Endothelial cell of umbilical vein (primary cell): ENCODE data around the gene PRSS21. TPM values are rescaled to one million over a fixed set of nuclear protein-coding genes. Genes with fewer than 3 reads are reported as not detected.

Experiments used
- BruUV-seq: library from RNA; stranded (reverse); fragments of 400-500 nt; replicated peaks from 2 replicates; lab custom pipeline; 2021; lab: Mats Ljungman, UMichigan
- CTCF ChIA-PET: fragments of 300-600, 350-600 bp; sonication (Branson Sonifier 250); formaldehyde crosslinking; loops from one replicate; lab custom pipeline; 2021; ENCODE audit warnings: antibody characterized with exemption, inconsistent platforms; lab: Charles Lee
- POLR2A ChIA-PET: fragments of 300-600, 350-600 bp; sonication (Branson Sonifier 250); formaldehyde crosslinking; loops from one replicate; lab custom pipeline; 2021; ENCODE audit warnings: antibody characterized with exemption, inconsistent platforms; lab: Charles Lee
- DNase-seq: peaks from one replicate; pipeline ENCODE4 v3.0.0-alpha.2; 2011; ENCODE audit warnings: low read depth, low spot score
- FAIRE-seq: peaks from 2 replicates; lab custom pipeline; 2011; peaks lifted over from hg19 to GRCh38; lab: Jason Lieb, UNC
- H2AFZ ChIP-seq: 2 replicates; pipeline ENCODE4 v1.6.0; 2012; ENCODE audit warnings: low read depth, low read length, control low read depth, inconsistent platforms
- H3K27ac ChIP-seq: 2 replicates; pipeline ENCODE4 v1.5.1; 2011; ENCODE audit warnings: low read depth, mild to moderate bottlenecking, control low read depth, low read length, moderate library complexity; ENCODE audit not compliant: insufficient read depth
- H3K27me3 ChIP-seq, 2 experiments: 2 replicates each; pipeline versions ENCODE4 v1.6.0 to v1.6.1; 2011; ENCODE audit warnings: low read length in 2 of 2, mixed read lengths in 1 of 2; ENCODE audit not compliant: control insufficient read depth in 2 of 2, insufficient read depth in 2 of 2
- H3K36me3 ChIP-seq, 2 experiments: 2 replicates in 1 of 2; 3 replicates in 1 of 2; pipeline ENCODE4 v1.5.1; 2011; ENCODE audit warnings: low read length in 2 of 2, mild to moderate bottlenecking in 1 of 2, moderate library complexity in 1 of 2; ENCODE audit not compliant: control insufficient read depth in 2 of 2, insufficient read depth in 2 of 2; ENCODE audit errors: extremely low read depth in 1 of 2
- H3K4me1 ChIP-seq: 3 replicates; pipeline ENCODE4 v1.5.1; 2011; ENCODE audit warnings: mild to moderate bottlenecking, low read length; ENCODE audit not compliant: control insufficient read depth, insufficient read depth; ENCODE audit errors: extremely low read depth
- H3K4me2 ChIP-seq: 2 replicates; pipeline ENCODE4 v1.6.1; 2011; ENCODE audit warnings: low read length, control low read depth, mixed read lengths; ENCODE audit not compliant: insufficient read depth
- H3K4me3 ChIP-seq, 3 experiments: fragments of 200-600 bp in 1 of 3; sonication (generic), shearing (Covaris generic) in 1 of 3; replicated peaks in 1 of 3; 2 replicates each; pipeline ENCODE4 v1.5.1; 2011 to 2016; ENCODE audit warnings: control low read depth in 3 of 3, low read length in 3 of 3, mild to moderate bottlenecking in 2 of 3, inconsistent platforms in 1 of 3, low read depth in 1 of 3, moderate library complexity in 1 of 3; ENCODE audit not compliant: insufficient read depth in 1 of 3
- H3K79me2 ChIP-seq: 2 replicates; pipeline ENCODE4 v1.6.0; 2012; ENCODE audit warnings: low read length, inconsistent platforms; ENCODE audit not compliant: control insufficient read depth, insufficient read depth
- H3K9ac ChIP-seq: replicated peaks from 2 replicates; pipeline ENCODE3; 2011; ENCODE audit warnings: low read length, control low read depth; ENCODE audit not compliant: insufficient read depth; ENCODE audit errors: extremely low read depth
- H3K9me1 ChIP-seq: replicated peaks from 3 replicates; pipeline ENCODE4 v1.6.0; 2011; ENCODE audit warnings: mild to moderate bottlenecking, low read length; ENCODE audit not compliant: control insufficient read depth, insufficient read depth; ENCODE audit errors: extremely low read depth
- H3K9me3 ChIP-seq: replicated peaks from 2 replicates; pipeline ENCODE4 v1.5.1; 2012; ENCODE audit warnings: low read length, inconsistent platforms; ENCODE audit not compliant: control insufficient read depth, insufficient read depth
- H4K20me1 ChIP-seq: replicated peaks from 2 replicates; pipeline ENCODE3; 2011; ENCODE audit warnings: mild to moderate bottlenecking, low read length; ENCODE audit not compliant: control insufficient read depth, insufficient read depth; ENCODE audit errors: extremely low read depth
- EZH2 ChIP-seq: IDR thresholded peaks from 2 replicates; pipeline ENCODE4 v1.6.1; 2012; ENCODE audit warnings: borderline replicate concordance, low read depth, mild to moderate bottlenecking, moderate library complexity, low read length, inconsistent platforms; ENCODE audit not compliant: severe bottlenecking
- FOS ChIP-seq: IDR thresholded peaks from 2 replicates; pipeline ENCODE4 v1.6.1; 2011; ENCODE audit warnings: mild to moderate bottlenecking, low read length, moderate library complexity, borderline replicate concordance; ENCODE audit not compliant: insufficient read depth
- GATA2 ChIP-seq: IDR thresholded peaks from 2 replicates; pipeline ENCODE4 v1.7.0; 2011; ENCODE audit warnings: low read depth, mild to moderate bottlenecking, moderate library complexity, mixed read lengths, low read length; ENCODE audit not compliant: insufficient read length, insufficient read depth
- JUN ChIP-seq: IDR thresholded peaks from 2 replicates; pipeline ENCODE4 v1.6.1; 2011; ENCODE audit warnings: borderline replicate concordance, low read depth; ENCODE audit not compliant: insufficient read length, insufficient read depth
- MYC ChIP-seq: IDR thresholded peaks from one replicate; pipeline ENCODE4 v1.6.1; 2011; ENCODE audit warnings: mild to moderate bottlenecking, low read depth, low read length
- POLR2A ChIP-seq: IDR thresholded peaks from 2 replicates; pipeline ENCODE4 v1.6.1; 2012; ENCODE audit warnings: low read depth, mild to moderate bottlenecking, control low read depth, low read length
- POLR2AphosphoS5 ChIP-seq: IDR thresholded peaks from 2 replicates; pipeline ENCODE4 v1.6.1; 2012; ENCODE audit warnings: low read depth, mild to moderate bottlenecking, control low read depth, low read length, moderate library complexity; ENCODE audit not compliant: insufficient read depth
- dilution Hi-C: fragments of 300-500 bp; cut with MboI; formaldehyde crosslinking; loops from one replicate; pipeline ENCODE4 v1.15.0; 2019; ENCODE audit warnings: low sequenced_read_pairs; ENCODE audit not compliant: extremely low pct_ligation_motif_present
- intact Hi-C: fragments of 100-400 bp; cut with micrococcal nuclease; formaldehyde crosslinking; loops from one replicate; pipeline ENCODE4 v1.10.0; 2022
- polyA plus RNA-seq, 4 experiments: library from polyadenylated mRNA; depleted of rRNA in 3 of 4; stranded (reverse) in 3 of 4; unstranded in 1 of 4; fragments of >200 nt; gene quantifications; 2 replicates each; pipeline versions ENCODE4 v1.2.1 to v1.2.3, GENCODE V29; 2011 to 2012; ENCODE audit warnings: missing spikeins in 1 of 4
- total RNA-seq: library from RNA; stranded (reverse); gene quantifications from 2 replicates; pipeline ENCODE4 v1.2.3, GENCODE V29; 2021
- TF ChIP-seq, protein P1 (sequence below), 2 donors: IDR thresholded peaks; 1 replicate in 1 of 2; 2 replicates in 1 of 2; pipeline ENCODE4 v1.5.1; 2011; ENCODE audit warnings: low read length in 2 of 2, mild to moderate bottlenecking in 2 of 2, moderate library complexity in 2 of 2, control low read depth in 1 of 2, inconsistent platforms in 1 of 2, low read depth in 1 of 2; ENCODE audit not compliant: insufficient read depth in 1 of 2; ENCODE audit errors: extremely low read depth in 1 of 2
- TF ChIP-seq, protein P2 (sequence below): IDR thresholded peaks from 2 replicates; pipeline ENCODE4 v1.6.1; 2011; ENCODE audit not compliant: insufficient read depth, insufficient read length

PRSS21 gene
- total and polyA plus RNA-seq, 2 donors (not counting 3 experiments of a cell fraction or from before 2014, with no cell fraction given) = 0.28 TPM; not detected in 1

- Histone ChIP-seq H2AFZ (no peak overlapping the region), H3K36me3 (no peaks in the 10 kb centered on the region), H3K27me3 (no peaks in the 10 kb centered on the region), H3K79me2 (no peaks in the 10 kb centered on the region), H3K4me3 (no peak overlapping the region), H3K4me2 (no peak overlapping the region), H4K20me1 (no peaks in the 10 kb centered on the region), H3K4me1 (peaks cover 12% of the 10 kb centered on the region), H3K27ac (no peak overlapping the region), H3K9me1 (no peaks in the 10 kb centered on the region), H3K9me3 (no peaks in the 10 kb centered on the region), H3K9ac (no peak overlapping the region)
- ChIA-PET POLR2A (no interaction called here), CTCF (interaction anchor here (1.0 to 6.4 kb wide), 3 partner anchors 10 to 84 kb away, joined by 4 to 372 read pairs (median 5); no protein-coding TSS in a partner anchor)
- no peak for FAIRE-seq
- dilution Hi-C loops (no loop called here), intact Hi-C loops (no loop called here)
- BruUV-seq = no TSS peak
- no peak for TF ChIP-seq FOS
- TF ChIP-seq, protein P1, sequence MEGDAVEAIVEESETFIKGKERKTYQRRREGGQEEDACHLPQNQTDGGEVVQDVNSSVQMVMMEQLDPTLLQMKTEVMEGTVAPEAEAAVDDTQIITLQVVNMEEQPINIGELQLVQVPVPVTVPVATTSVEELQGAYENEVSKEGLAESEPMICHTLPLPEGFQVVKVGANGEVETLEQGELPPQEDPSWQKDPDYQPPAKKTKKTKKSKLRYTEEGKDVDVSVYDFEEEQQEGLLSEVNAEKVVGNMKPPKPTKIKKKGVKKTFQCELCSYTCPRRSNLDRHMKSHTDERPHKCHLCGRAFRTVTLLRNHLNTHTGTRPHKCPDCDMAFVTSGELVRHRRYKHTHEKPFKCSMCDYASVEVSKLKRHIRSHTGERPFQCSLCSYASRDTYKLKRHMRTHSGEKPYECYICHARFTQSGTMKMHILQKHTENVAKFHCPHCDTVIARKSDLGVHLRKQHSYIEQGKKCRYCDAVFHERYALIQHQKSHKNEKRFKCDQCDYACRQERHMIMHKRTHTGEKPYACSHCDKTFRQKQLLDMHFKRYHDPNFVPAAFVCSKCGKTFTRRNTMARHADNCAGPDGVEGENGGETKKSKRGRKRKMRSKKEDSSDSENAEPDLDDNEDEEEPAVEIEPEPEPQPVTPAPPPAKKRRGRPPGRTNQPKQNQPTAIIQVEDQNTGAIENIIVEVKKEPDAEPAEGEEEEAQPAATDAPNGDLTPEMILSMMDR (IDR thresholded peaks at IDR 0.05; ENCODE audit: extremely low read depth in 1 of 2, insufficient read depth in 1 of 2, low read depth in 1 of 2, low read length in 2 of 2) = no peak
- DNase-seq = no peak
Measured at GRCh38 chr16:2843526-2843925, 26.5 kb downstream of the PRSS21 start.

DNA sequence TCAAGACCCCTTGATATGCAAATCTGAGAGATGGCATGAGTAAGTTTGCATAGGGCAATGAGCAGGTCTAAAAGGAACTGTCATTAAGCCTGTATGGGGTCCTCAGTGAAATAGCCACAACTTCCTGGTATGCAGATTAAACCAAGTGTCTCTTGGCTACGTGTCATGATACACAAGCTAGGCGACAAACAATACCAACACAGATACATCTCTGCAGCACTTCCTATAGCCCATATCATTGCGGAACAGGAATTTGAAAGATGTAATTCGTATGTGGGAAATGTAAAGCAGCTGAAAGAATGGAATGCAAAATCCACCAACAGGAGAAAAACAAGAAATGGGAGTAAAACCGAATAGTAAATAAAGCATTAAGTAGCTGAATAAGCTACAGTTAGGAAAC lies 28.1 kb downstream of the PRSS21 start:
- H3K27ac ChIP-seq = no peak overlapping the region
- CTCF ChIA-PET = interaction anchor here (0.8 to 2.1 kb wide), 2 partner anchors 19 to 23 kb away, joined by 3 to 13 read pairs; no protein-coding TSS in a partner anchor
- no peak overlapping the region for H3K9ac ChIP-seq
- H2AFZ ChIP-seq = no peak overlapping the region
- FAIRE-seq (no peak), DNase-seq (no peak)
- dilution Hi-C loops = no loop called here
- H3K4me3 ChIP-seq = no peak overlapping the region
- H3K79me2 ChIP-seq = no peaks in the 10 kb centered on the region
- H4K20me1 ChIP-seq = no peaks in the 10 kb centered on the region
- peaks cover 12% of the 10 kb centered on the region for H3K4me1 ChIP-seq
- no TSS peak for BruUV-seq
- TF ChIP-seq POLR2A (no peak), MYC (no peak), FOS (no peak), GATA2 (no peak), EZH2 (no peak), JUN (no peak), POLR2AphosphoS5 (no peak)
- TF ChIP-seq, protein P1 (IDR thresholded peaks at IDR 0.05; ENCODE audit: extremely low read depth in 1 of 2, insufficient read depth in 1 of 2, low read depth in 1 of 2, low read length in 2 of 2) = no peak
- TF ChIP-seq, protein P2, sequence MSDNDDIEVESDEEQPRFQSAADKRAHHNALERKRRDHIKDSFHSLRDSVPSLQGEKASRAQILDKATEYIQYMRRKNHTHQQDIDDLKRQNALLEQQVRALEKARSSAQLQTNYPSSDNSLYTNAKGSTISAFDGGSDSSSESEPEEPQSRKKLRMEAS = no peak
- H3K9me1 ChIP-seq = no peaks in the 10 kb centered on the region
- intact Hi-C loops = no loop called here
- no peak overlapping the region for H3K4me2 ChIP-seq
- POLR2A ChIA-PET = no interaction called here
- no peaks in the 10 kb centered on the region for H3K36me3 ChIP-seq
- no peaks in the 10 kb centered on the region for H3K9me3 ChIP-seq
- H3K27me3 ChIP-seq = peaks cover 0 to 2% of the 10 kb centered on the region in 2 experiments
